ENCODE data around the gene ELMO1.

The ELMO1 gene

GRCh38 chr7:37432281-37432920 is 16.3 kb downstream of the ELMO1 start:
- no peaks in the 10 kb centered on the region for H3K27me3 ChIP-seq (ENCODE audit: control insufficient read depth, low read length)
- no peaks in the 10 kb centered on the region for H3K9me2 ChIP-seq (replicated peaks; ENCODE audit: control insufficient read depth, low read length)
- H3K27ac ChIP-seq (ENCODE audit: low read depth, low read length) = no peak overlapping the region
- TF ChIP-seq EZH2phosphoT487 (IDR thresholded peaks at IDR 0.05; ENCODE audit: borderline replicate concordance, low read length) (no peak), CTCF (IDR thresholded peaks at IDR 0.05; ENCODE audit: low read depth, low read length, poor library complexity, severe bottlenecking) (no peak)
- no peak overlapping the region for H3K4me2 ChIP-seq (ENCODE audit: low read length)
- H3K4me1 ChIP-seq (ENCODE audit: control insufficient read depth, low read length) = no peaks in the 10 kb centered on the region
- no peaks in the 10 kb centered on the region for H3K9me3 ChIP-seq (ENCODE audit: control insufficient read depth, insufficient read depth, low read length)
- no peaks in the 10 kb centered on the region for H4K20me1 ChIP-seq (ENCODE audit: control insufficient read depth, insufficient read depth, low read depth, low read length)
- H3K79me2 ChIP-seq (ENCODE audit: control insufficient read depth, low read length) = no peaks in the 10 kb centered on the region
- no peak overlapping the region for H3K4me3 ChIP-seq (ENCODE audit: low read length)
- no peaks in the 10 kb centered on the region for H3K36me3 ChIP-seq (ENCODE audit: control insufficient read depth, low read length)
- no peaks in the 10 kb centered on the region for H3F3A ChIP-seq (ENCODE audit: control insufficient read depth, insufficient read depth)

DNA sequence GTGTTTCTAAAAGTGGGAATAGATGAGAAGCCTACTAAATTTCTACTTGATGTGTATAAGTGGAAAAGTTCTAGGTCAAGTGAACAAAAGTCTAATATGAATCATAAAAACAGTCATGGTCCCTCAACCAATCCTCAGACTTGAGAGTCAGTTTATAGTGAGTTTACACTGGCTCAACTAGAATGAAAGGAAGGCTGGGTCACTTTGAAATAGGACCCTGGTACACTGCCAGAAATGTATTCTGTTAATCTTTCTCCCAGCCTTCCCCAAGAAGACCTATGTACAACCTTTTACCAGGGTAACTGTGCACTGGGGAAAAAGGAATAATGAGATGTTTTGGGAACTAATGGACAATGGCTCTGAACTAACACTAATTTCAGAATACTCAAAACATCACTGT is 17.3 kb downstream of the ELMO1 start:
- H3K4me1 ChIP-seq (ENCODE audit: control insufficient read depth, low read length) = no peaks in the 10 kb centered on the region
- H3K9me2 ChIP-seq (replicated peaks; ENCODE audit: control insufficient read depth, low read length) = no peaks in the 10 kb centered on the region
- no peaks in the 10 kb centered on the region for H4K20me1 ChIP-seq (ENCODE audit: control insufficient read depth, insufficient read depth, low read depth, low read length)
- H3K36me3 ChIP-seq (ENCODE audit: control insufficient read depth, low read length) = no peaks in the 10 kb centered on the region
- TF ChIP-seq EZH2phosphoT487 (IDR thresholded peaks at IDR 0.05; ENCODE audit: borderline replicate concordance, low read length) (no peak), CTCF (IDR thresholded peaks at IDR 0.05; ENCODE audit: low read depth, low read length, poor library complexity, severe bottlenecking) (no peak)
- no peak overlapping the region for H3K4me2 ChIP-seq (ENCODE audit: low read length)
- no peaks in the 10 kb centered on the region for H3K9me3 ChIP-seq (ENCODE audit: control insufficient read depth, insufficient read depth, low read length)
- no peak overlapping the region for H3K27ac ChIP-seq (ENCODE audit: low read depth, low read length)
- H3K79me2 ChIP-seq (ENCODE audit: control insufficient read depth, low read length) = no peaks in the 10 kb centered on the region
- no peak overlapping the region for H3K4me3 ChIP-seq (ENCODE audit: low read length)
- H3F3A ChIP-seq (ENCODE audit: control insufficient read depth, insufficient read depth) = no peaks in the 10 kb centered on the region
- no peaks in the 10 kb centered on the region for H3K27me3 ChIP-seq (ENCODE audit: control insufficient read depth, low read length)

DNA sequence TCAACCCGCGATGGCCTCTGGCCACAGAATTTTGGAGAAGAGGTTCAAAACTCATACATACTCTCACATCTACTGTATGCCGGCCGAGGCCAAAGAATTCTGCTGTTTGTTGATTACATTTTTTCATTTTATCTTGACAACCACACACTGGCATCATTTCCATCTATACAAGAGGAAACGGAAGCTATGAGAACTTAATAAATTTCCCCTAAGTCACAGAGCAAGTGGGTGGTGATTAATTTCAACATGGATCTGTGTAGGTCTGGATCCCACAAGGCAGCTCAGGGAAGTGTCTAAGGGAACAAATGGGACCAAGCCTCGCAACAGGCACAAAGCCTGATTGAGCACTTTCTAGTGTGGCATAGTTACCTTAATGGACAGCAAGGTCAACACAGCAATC is 18.0 kb downstream of the ELMO1 start:
- Histone ChIP-seq H3K79me2 (ENCODE audit: control insufficient read depth, low read length) (no peaks in the 10 kb centered on the region), H3K4me1 (ENCODE audit: control insufficient read depth, low read length) (no peaks in the 10 kb centered on the region), H3K9me3 (ENCODE audit: control insufficient read depth, insufficient read depth, low read length) (no peaks in the 10 kb centered on the region), H3K4me3 (ENCODE audit: low read length) (no peak overlapping the region), H3K36me3 (ENCODE audit: control insufficient read depth, low read length) (no peaks in the 10 kb centered on the region), H3K27me3 (ENCODE audit: control insufficient read depth, low read length) (no peaks in the 10 kb centered on the region), H3K27ac (ENCODE audit: low read depth, low read length) (no peak overlapping the region), H3K4me2 (ENCODE audit: low read length) (no peak overlapping the region), H3F3A (ENCODE audit: control insufficient read depth, insufficient read depth) (no peaks in the 10 kb centered on the region), H4K20me1 (ENCODE audit: control insufficient read depth, insufficient read depth, low read depth, low read length) (no peaks in the 10 kb centered on the region), H3K9me2 (replicated peaks; ENCODE audit: control insufficient read depth, low read length) (no peaks in the 10 kb centered on the region)
- TF ChIP-seq CTCF (IDR thresholded peaks at IDR 0.05; ENCODE audit: low read depth, low read length, poor library complexity, severe bottlenecking) = no peak
- no peak for TF ChIP-seq EZH2phosphoT487 (IDR thresholded peaks at IDR 0.05; ENCODE audit: borderline replicate concordance, low read length)
